Measurements from ENCODE around the gene ASCC1.

Gene ASCC1

DNA sequence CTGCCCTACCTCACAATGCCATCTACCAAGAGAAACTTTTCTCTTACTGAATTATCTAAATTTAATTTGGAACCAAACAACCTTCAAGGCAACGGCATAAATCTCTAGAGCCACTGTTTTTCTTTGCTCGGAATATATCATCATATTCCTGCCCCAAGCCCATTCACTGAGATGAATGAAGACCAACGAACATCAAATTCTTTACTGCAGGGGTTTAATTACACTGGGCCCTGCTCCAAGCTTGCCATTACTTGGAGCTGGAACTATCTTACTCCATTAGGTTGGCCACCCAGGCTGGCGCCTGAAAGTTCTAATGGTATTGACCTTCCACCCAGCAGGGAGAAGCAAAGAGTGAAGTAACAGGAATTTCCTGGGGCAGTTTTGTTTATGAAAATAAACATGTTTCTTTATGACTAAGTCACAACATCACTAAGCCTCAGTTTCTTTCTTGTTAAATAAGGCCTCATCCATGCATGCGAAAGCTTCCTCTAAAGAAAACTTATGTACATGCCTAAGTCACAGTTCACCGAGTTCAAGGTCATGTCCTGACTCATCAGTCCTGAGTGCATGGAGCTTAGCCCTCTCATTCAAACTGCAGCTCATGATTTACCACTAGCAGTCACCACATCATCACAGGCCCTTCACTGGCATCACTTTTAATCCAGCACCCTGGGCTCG lies 42.3 kb downstream of the ASCC1 start:
- DNase-seq (ENCODE audit: low read depth, low spot score), result peak; percentile 58
- H3K4me3 ChIP-seq (ENCODE audit: low read depth, low read length), result no peak overlapping the region
- TF ChIP-seq CTCF (IDR thresholded peaks at IDR 0.05; ENCODE audit: low read depth, low read length), result no peak
- in situ Hi-C loops (cut with HindIII; ENCODE audit: low sequenced_read_pairs), result no loop called here

- in situ Hi-C loops (cut with HindIII; ENCODE audit: low sequenced_read_pairs), result no loop called here
- H3K4me3 ChIP-seq (ENCODE audit: low read depth, low read length), result no peak overlapping the region
- no peak for TF ChIP-seq CTCF (IDR thresholded peaks at IDR 0.05; ENCODE audit: low read depth, low read length)
- no peak for DNase-seq (ENCODE audit: low read depth, low spot score)
These were observed 42.8 kb downstream of the ASCC1 start for GRCh38 chr10:72173262-72173618.

DNA sequence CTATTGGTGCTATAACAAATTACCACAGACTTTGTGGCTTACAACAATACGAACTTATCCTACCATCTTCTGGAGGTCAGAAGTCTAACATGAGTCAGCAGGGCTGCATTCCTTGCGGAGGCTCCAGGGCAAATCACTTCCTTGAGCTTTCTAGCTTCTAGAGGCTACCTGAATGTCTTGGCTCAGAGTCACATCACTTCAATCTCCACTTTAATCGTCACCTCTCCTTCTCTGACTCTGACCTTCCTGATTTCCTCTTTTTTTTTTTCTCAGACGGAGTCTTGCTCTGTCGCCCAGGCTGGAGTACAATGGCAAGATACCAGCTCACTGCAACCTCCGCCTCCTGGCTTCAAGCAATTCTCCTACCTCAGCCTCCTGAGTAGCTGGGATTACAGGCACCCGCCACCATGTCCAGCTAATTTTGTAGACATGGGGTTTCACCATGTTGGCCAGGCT lies 44.9 kb downstream of the ASCC1 start:
- DNase-seq (ENCODE audit: low read depth, low spot score), result peak; percentile 84
- no peak for TF ChIP-seq CTCF (IDR thresholded peaks at IDR 0.05; ENCODE audit: low read depth, low read length)
- H3K4me3 ChIP-seq (ENCODE audit: low read depth, low read length), result no peak overlapping the region
- in situ Hi-C loops (cut with HindIII; ENCODE audit: low sequenced_read_pairs), result no loop called here

DNA sequence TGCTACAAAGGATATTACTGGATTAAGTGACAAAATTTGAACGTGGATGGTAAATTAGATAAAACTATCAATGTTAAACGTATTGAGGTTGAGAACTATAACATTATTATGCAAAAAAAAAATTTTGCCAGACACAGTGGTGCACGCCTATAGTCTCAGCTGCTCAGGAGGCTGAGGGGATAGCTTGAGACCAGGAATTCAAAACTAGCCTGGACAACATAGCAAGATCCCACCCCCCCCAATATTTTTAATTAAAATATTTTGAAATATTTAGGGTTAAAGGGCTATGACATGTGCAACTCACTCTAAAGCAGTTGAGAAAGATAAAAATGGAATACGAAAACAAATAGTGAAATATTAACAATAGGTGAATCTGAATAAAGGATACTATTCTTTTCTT lies 45.3 kb downstream of the ASCC1 start:
- H3K4me3 ChIP-seq (ENCODE audit: low read depth, low read length), result no peak overlapping the region
- no peak for TF ChIP-seq CTCF (IDR thresholded peaks at IDR 0.05; ENCODE audit: low read depth, low read length)
- no peak for DNase-seq (ENCODE audit: low read depth, low spot score)
- in situ Hi-C loops (cut with HindIII; ENCODE audit: low sequenced_read_pairs), result no loop called here

GRCh38 chr10:72170263-72170662 lies 45.8 kb downstream of the ASCC1 start:
- DNase-seq (ENCODE audit: low read depth, low spot score), result peak; percentile 37
- no peak for TF ChIP-seq CTCF (IDR thresholded peaks at IDR 0.05; ENCODE audit: low read depth, low read length)
- in situ Hi-C loops (cut with HindIII; ENCODE audit: low sequenced_read_pairs), result no loop called here
- no peak overlapping the region for H3K4me3 ChIP-seq (ENCODE audit: low read depth, low read length)

- TF ChIP-seq CTCF (IDR thresholded peaks at IDR 0.05; ENCODE audit: low read depth, low read length), result no peak
- in situ Hi-C loops (cut with HindIII; ENCODE audit: low sequenced_read_pairs), result no loop called here
- no peak overlapping the region for H3K4me3 ChIP-seq (ENCODE audit: low read depth, low read length)
- no peak for DNase-seq (ENCODE audit: low read depth, low spot score)
These were observed 49.0 kb downstream of the ASCC1 start for GRCh38 chr10:72167118-72167517.

Data from astrocyte of the spinal cord (primary cell).